Endothelial cell of umbilical vein (primary cell): Measurements from ENCODE around the gene SMIM12. TPM values are rescaled to one million over a fixed set of nuclear protein-coding genes. Genes with fewer than 3 reads are reported as not detected.

Source experiments
- BruUV-seq: library from RNA; stranded (reverse); fragments of 400-500 nt; replicated peaks from 2 replicates; lab custom pipeline; 2021; lab: Mats Ljungman, UMichigan
- CTCF ChIA-PET: fragments of 300-600, 350-600 bp; sonication (Branson Sonifier 250); formaldehyde crosslinking; loops from one replicate; lab custom pipeline; 2021; ENCODE audit warnings: antibody characterized with exemption, inconsistent platforms; lab: Charles Lee
- POLR2A ChIA-PET: fragments of 300-600, 350-600 bp; sonication (Branson Sonifier 250); formaldehyde crosslinking; loops from one replicate; lab custom pipeline; 2021; ENCODE audit warnings: antibody characterized with exemption, inconsistent platforms; lab: Charles Lee
- DNase-seq: peaks from one replicate; pipeline ENCODE4 v3.0.0-alpha.2; 2011; ENCODE audit warnings: low read depth, low spot score
- FAIRE-seq: peaks from 2 replicates; lab custom pipeline; 2011; peaks lifted over from hg19 to GRCh38; lab: Jason Lieb, UNC
- H2AFZ ChIP-seq: 2 replicates; pipeline ENCODE4 v1.6.0; 2012; ENCODE audit warnings: low read depth, low read length, control low read depth, inconsistent platforms
- H3K27ac ChIP-seq: 2 replicates; pipeline ENCODE4 v1.5.1; 2011; ENCODE audit warnings: low read depth, mild to moderate bottlenecking, control low read depth, low read length, moderate library complexity; ENCODE audit not compliant: insufficient read depth
- H3K27me3 ChIP-seq, 2 experiments: 2 replicates each; pipeline versions ENCODE4 v1.6.0 to v1.6.1; 2011; ENCODE audit warnings: low read length in 2 of 2, mixed read lengths in 1 of 2; ENCODE audit not compliant: control insufficient read depth in 2 of 2, insufficient read depth in 2 of 2
- H3K36me3 ChIP-seq, 2 experiments: 2 replicates in 1 of 2; 3 replicates in 1 of 2; pipeline ENCODE4 v1.5.1; 2011; ENCODE audit warnings: low read length in 2 of 2, mild to moderate bottlenecking in 1 of 2, moderate library complexity in 1 of 2; ENCODE audit not compliant: control insufficient read depth in 2 of 2, insufficient read depth in 2 of 2; ENCODE audit errors: extremely low read depth in 1 of 2
- H3K4me1 ChIP-seq: 3 replicates; pipeline ENCODE4 v1.5.1; 2011; ENCODE audit warnings: mild to moderate bottlenecking, low read length; ENCODE audit not compliant: control insufficient read depth, insufficient read depth; ENCODE audit errors: extremely low read depth
- H3K4me2 ChIP-seq: 2 replicates; pipeline ENCODE4 v1.6.1; 2011; ENCODE audit warnings: low read length, control low read depth, mixed read lengths; ENCODE audit not compliant: insufficient read depth
- H3K4me3 ChIP-seq, 3 experiments: fragments of 200-600 bp in 1 of 3; sonication (generic), shearing (Covaris generic) in 1 of 3; replicated peaks in 1 of 3; 2 replicates each; pipeline ENCODE4 v1.5.1; 2011 to 2016; ENCODE audit warnings: control low read depth in 3 of 3, low read length in 3 of 3, mild to moderate bottlenecking in 2 of 3, inconsistent platforms in 1 of 3, low read depth in 1 of 3, moderate library complexity in 1 of 3; ENCODE audit not compliant: insufficient read depth in 1 of 3
- H3K79me2 ChIP-seq: 2 replicates; pipeline ENCODE4 v1.6.0; 2012; ENCODE audit warnings: low read length, inconsistent platforms; ENCODE audit not compliant: control insufficient read depth, insufficient read depth
- H3K9ac ChIP-seq: replicated peaks from 2 replicates; pipeline ENCODE3; 2011; ENCODE audit warnings: low read length, control low read depth; ENCODE audit not compliant: insufficient read depth; ENCODE audit errors: extremely low read depth
- H3K9me1 ChIP-seq: replicated peaks from 3 replicates; pipeline ENCODE4 v1.6.0; 2011; ENCODE audit warnings: mild to moderate bottlenecking, low read length; ENCODE audit not compliant: control insufficient read depth, insufficient read depth; ENCODE audit errors: extremely low read depth
- H3K9me3 ChIP-seq: replicated peaks from 2 replicates; pipeline ENCODE4 v1.5.1; 2012; ENCODE audit warnings: low read length, inconsistent platforms; ENCODE audit not compliant: control insufficient read depth, insufficient read depth
- H4K20me1 ChIP-seq: replicated peaks from 2 replicates; pipeline ENCODE3; 2011; ENCODE audit warnings: mild to moderate bottlenecking, low read length; ENCODE audit not compliant: control insufficient read depth, insufficient read depth; ENCODE audit errors: extremely low read depth
- EZH2 ChIP-seq: IDR thresholded peaks from 2 replicates; pipeline ENCODE4 v1.6.1; 2012; ENCODE audit warnings: borderline replicate concordance, low read depth, mild to moderate bottlenecking, moderate library complexity, low read length, inconsistent platforms; ENCODE audit not compliant: severe bottlenecking
- FOS ChIP-seq: IDR thresholded peaks from 2 replicates; pipeline ENCODE4 v1.6.1; 2011; ENCODE audit warnings: mild to moderate bottlenecking, low read length, moderate library complexity, borderline replicate concordance; ENCODE audit not compliant: insufficient read depth
- JUN ChIP-seq: IDR thresholded peaks from 2 replicates; pipeline ENCODE4 v1.6.1; 2011; ENCODE audit warnings: borderline replicate concordance, low read depth; ENCODE audit not compliant: insufficient read length, insufficient read depth
- MYC ChIP-seq: IDR thresholded peaks from one replicate; pipeline ENCODE4 v1.6.1; 2011; ENCODE audit warnings: mild to moderate bottlenecking, low read depth, low read length
- POLR2A ChIP-seq: IDR thresholded peaks from 2 replicates; pipeline ENCODE4 v1.6.1; 2012; ENCODE audit warnings: low read depth, mild to moderate bottlenecking, control low read depth, low read length
- POLR2AphosphoS5 ChIP-seq: IDR thresholded peaks from 2 replicates; pipeline ENCODE4 v1.6.1; 2012; ENCODE audit warnings: low read depth, mild to moderate bottlenecking, control low read depth, low read length, moderate library complexity; ENCODE audit not compliant: insufficient read depth
- dilution Hi-C: fragments of 300-500 bp; cut with MboI; formaldehyde crosslinking; loops from one replicate; pipeline ENCODE4 v1.15.0; 2019; ENCODE audit warnings: low sequenced_read_pairs; ENCODE audit not compliant: extremely low pct_ligation_motif_present
- intact Hi-C: fragments of 100-400 bp; cut with micrococcal nuclease; formaldehyde crosslinking; loops from one replicate; pipeline ENCODE4 v1.10.0; 2022
- polyA plus RNA-seq, 4 experiments: library from polyadenylated mRNA; depleted of rRNA in 3 of 4; stranded (reverse) in 3 of 4; unstranded in 1 of 4; fragments of >200 nt; gene quantifications; 2 replicates each; pipeline versions ENCODE4 v1.2.1 to v1.2.3, GENCODE V29; 2011 to 2012; ENCODE audit warnings: missing spikeins in 1 of 4
- total RNA-seq: library from RNA; stranded (reverse); gene quantifications from 2 replicates; pipeline ENCODE4 v1.2.3, GENCODE V29; 2021
- TF ChIP-seq, protein P1 (sequence below), 2 donors: IDR thresholded peaks; 1 replicate in 1 of 2; 2 replicates in 1 of 2; pipeline ENCODE4 v1.5.1; 2011; ENCODE audit warnings: low read length in 2 of 2, mild to moderate bottlenecking in 2 of 2, moderate library complexity in 2 of 2, control low read depth in 1 of 2, inconsistent platforms in 1 of 2, low read depth in 1 of 2; ENCODE audit not compliant: insufficient read depth in 1 of 2; ENCODE audit errors: extremely low read depth in 1 of 2
- TF ChIP-seq, protein P2 (sequence below): IDR thresholded peaks from 2 replicates; pipeline ENCODE4 v1.6.1; 2011; ENCODE audit not compliant: insufficient read depth, insufficient read length

SMIM12 gene
- total and polyA plus RNA-seq, 2 donors (not counting 3 experiments of a cell fraction or from before 2014, with no cell fraction given) = 66.2 to 85.9 TPM

DNA sequence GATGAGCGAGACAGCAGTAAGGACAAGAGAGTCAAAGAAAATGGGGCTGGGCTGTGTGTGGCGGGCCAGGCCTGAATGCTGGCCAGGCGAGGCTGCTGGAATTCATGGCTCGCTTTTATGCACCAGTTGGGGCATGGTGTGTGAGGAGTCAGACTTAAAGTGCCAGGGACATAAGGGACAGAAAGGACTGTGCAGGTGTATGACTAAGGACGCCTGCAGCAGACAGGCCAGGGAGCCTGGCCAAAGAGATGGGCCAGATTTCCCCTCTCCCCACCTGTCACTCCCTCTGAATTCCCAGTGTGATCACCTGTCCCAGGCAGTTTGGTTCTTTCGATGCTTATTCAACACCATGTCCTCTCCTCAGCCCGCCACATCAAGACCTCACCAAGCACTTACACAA lies 16.9 kb upstream of the SMIM12 start:
- no peak for TF ChIP-seq EZH2
- no peak for TF ChIP-seq FOS
- TF ChIP-seq POLR2A = no peak
- TF ChIP-seq, protein P1, sequence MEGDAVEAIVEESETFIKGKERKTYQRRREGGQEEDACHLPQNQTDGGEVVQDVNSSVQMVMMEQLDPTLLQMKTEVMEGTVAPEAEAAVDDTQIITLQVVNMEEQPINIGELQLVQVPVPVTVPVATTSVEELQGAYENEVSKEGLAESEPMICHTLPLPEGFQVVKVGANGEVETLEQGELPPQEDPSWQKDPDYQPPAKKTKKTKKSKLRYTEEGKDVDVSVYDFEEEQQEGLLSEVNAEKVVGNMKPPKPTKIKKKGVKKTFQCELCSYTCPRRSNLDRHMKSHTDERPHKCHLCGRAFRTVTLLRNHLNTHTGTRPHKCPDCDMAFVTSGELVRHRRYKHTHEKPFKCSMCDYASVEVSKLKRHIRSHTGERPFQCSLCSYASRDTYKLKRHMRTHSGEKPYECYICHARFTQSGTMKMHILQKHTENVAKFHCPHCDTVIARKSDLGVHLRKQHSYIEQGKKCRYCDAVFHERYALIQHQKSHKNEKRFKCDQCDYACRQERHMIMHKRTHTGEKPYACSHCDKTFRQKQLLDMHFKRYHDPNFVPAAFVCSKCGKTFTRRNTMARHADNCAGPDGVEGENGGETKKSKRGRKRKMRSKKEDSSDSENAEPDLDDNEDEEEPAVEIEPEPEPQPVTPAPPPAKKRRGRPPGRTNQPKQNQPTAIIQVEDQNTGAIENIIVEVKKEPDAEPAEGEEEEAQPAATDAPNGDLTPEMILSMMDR (IDR thresholded peaks at IDR 0.05; ENCODE audit: extremely low read depth in 1 of 2, insufficient read depth in 1 of 2, low read depth in 1 of 2, low read length in 2 of 2) = no peak
- TF ChIP-seq, protein P2, sequence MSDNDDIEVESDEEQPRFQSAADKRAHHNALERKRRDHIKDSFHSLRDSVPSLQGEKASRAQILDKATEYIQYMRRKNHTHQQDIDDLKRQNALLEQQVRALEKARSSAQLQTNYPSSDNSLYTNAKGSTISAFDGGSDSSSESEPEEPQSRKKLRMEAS = no peak
- no peak for TF ChIP-seq JUN
- TF ChIP-seq POLR2AphosphoS5 = no peak
- TF ChIP-seq MYC = no peak
- intact Hi-C loops = no loop called here
- no peak for DNase-seq
- H3K9me1 ChIP-seq = no peaks in the 10 kb centered on the region
- H3K27me3 ChIP-seq = peaks cover 13 to 16% of the 10 kb centered on the region in 2 experiments
- H3K4me2 ChIP-seq = no peak overlapping the region
- H3K27ac ChIP-seq = no peak overlapping the region
- no peak overlapping the region for H3K4me3 ChIP-seq
- ChIA-PET CTCF (interaction anchor here (2.3 kb wide), 1 partner anchor 9 kb away, joined by 13 read pairs; no protein-coding TSS in a partner anchor), POLR2A (no interaction called here)
- no peaks in the 10 kb centered on the region for H3K36me3 ChIP-seq
- H3K4me1 ChIP-seq = no peaks in the 10 kb centered on the region
- H4K20me1 ChIP-seq = no peaks in the 10 kb centered on the region
- no TSS peak for BruUV-seq
- H3K9me3 ChIP-seq = no peaks in the 10 kb centered on the region
- H2AFZ ChIP-seq = no peak overlapping the region
- no peak overlapping the region for H3K9ac ChIP-seq
- no peaks in the 10 kb centered on the region for H3K79me2 ChIP-seq
- dilution Hi-C loops = no loop called here
- FAIRE-seq = no peak
